Activated naive CD8-positive, alpha-beta T cell treated with anti-CD3 and anti-CD28 coated beads, Interleukin-2, amount 50 U/mL, for 16 hours (primary cell): ENCODE results near the gene HLA-G.
"Not testable (repeated sequence)": the region's sequence is repeated elsewhere in the genome, so short reads cannot be mapped to it uniquely, and the experiment has no call there.

Experiments
- DNase-seq: peaks from one replicate; pipeline ENCODE4 v3.0.0-alpha.2; 2020; ENCODE audit warnings: low read depth, low spot score

The HLA-G gene

DNA sequence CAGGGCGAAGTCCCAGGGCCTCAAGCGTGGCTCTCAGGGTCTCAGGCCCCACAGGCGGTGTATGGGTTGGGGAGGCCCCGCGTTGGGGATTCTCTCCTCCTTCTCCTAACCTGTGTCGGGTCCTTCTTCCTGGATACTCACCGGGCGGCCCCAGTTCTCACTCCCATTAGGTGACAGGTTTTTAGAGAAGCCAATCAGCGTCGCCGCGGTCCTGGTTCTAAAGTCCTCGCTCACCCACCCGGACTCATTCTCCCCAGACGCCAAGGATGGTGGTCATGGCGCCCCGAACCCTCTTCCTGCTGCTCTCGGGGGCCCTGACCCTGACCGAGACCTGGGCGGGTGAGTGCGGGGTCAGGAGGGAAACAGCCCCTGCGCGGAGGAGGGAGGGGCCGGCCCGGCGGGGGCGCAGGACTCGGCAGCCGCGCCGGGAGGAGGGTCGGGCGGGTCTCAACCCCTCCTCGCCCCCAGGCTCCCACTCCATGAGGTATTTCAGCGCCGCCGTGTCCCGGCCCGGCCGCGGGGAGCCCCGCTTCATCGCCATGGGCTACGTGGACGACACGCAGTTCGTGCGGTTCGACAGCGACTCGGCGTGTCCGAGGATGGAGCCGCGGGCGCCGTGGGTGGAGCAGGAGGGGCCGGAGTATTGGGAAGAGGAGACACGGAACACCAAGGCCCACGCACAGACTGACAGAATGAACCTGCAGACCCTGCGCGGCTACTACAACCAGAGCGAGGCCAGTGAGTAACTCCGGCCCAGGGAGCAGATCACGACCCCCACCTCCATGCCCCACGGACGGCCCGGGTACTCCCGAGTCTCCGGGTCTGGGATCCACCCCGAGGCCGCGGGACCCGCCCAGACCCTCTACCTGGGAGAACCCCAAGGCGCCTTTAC lies at the start of gene HLA-G:
HLA-G (plus strand) TSS at position 247 of the 892 bp plus-strand sequence; CDS start at position 267, 20 bp downstream.
- DNase-seq = no peak

DNA sequence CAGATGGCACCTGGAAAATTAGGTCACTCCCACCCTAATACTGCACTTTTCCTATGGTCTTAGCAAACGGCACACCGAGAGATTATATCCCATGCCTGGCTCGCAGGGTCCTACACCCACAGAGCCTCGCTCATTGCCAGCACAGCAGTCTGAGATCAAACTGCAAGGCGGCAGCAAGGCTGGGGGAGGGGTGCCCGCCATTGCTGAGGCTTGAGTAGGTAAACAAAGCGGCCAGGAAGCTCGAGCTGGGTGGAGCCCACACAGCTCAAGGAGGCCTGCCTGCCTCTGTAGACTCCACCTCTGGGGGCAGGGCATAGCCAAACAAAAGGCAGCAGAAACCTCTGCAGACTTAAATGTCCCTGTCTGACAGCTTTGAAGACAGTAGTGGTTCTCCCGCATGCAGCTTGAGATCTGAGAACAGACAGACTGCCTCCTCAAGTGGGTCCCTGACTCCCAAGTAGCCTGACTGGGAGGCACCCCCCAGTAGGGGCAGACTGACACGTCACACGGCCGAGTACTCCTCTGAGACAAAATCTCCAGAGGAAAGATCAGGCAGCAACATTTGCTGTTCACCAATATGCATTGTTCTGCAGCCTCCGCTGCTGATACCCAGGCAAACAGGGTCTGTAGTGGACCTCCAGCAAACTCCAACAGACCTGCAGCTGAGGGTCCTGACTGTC lies 47.5 kb upstream of the HLA-G start:
- DNase-seq = not testable (repeated sequence)

DNA sequence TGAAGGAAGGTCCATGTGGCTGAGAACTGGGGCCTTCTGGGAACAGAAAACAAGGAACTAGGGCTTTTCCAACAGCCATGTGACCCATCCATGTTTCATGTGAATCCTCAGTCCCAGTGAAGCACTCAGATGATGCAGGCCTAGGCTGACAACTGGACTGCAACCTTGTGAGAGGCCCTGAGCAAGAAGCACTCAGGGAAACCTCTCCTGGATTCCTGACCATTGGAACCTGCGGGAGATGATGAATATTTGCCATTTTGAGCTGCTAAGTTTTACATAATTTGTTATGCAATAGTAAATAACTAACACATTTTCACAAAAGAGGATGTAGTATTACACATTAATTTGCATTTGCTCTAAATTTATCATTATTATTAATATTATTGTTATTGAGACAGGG lies 38.4 kb upstream of the HLA-G start:
- no peak for DNase-seq

DNA sequence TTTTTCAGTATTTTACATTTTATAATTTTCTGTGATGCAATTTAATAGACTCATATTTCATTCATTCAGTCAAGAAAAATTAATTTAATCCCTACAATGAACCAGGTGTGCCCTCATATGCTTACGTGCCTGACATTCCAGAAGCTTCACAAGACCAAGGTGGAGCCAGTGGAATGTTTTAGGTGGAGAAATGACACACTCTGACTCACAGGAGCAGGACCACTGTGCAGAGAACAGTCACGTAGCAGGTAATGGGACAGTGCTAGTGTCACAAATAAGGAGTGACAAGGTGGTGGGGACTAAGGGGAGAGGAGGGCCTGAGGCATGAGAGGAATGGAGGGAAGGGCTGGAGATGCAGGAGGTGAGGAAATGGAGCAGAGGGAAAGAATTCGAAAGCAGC lies 37.0 kb upstream of the HLA-G start:
- DNase-seq = no peak

DNA sequence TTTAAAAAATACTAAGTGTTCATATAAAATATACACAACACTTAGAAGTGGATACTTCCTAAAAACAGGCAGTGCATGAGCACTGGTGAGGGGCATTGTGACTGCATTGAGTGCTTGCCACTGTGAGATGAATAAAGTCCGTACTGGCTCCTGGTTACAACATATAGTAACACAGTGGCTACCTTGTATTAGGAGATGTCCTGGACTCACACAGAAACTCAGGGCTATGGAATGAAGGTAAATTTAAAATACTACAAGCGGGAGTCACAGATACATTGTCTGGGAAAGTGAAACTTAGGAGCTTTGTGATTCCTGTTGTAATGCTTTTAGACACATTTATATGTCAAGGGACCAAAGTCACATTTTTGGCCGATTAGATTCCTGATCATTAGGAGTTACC lies 36.5 kb upstream of the HLA-G start:
- DNase-seq = no peak

DNA sequence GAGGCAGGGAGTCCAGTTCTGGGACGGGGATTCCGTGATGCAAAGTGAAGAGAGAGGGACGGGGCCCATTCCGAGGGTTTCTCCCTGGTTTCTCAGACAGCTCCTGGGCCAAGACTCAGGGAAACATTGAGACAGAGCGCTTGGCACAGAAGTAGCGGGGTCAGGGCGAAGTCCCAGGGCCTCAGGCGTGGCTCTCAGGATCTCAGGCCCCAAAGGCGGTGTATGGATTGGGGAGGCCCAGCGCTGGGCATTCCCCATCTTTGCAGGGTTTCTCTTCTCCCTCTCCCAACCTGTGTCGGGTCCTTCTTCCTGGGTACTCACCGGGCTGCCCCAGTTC lies 35.9 kb upstream of the HLA-G start:
- no peak for DNase-seq

DNA sequence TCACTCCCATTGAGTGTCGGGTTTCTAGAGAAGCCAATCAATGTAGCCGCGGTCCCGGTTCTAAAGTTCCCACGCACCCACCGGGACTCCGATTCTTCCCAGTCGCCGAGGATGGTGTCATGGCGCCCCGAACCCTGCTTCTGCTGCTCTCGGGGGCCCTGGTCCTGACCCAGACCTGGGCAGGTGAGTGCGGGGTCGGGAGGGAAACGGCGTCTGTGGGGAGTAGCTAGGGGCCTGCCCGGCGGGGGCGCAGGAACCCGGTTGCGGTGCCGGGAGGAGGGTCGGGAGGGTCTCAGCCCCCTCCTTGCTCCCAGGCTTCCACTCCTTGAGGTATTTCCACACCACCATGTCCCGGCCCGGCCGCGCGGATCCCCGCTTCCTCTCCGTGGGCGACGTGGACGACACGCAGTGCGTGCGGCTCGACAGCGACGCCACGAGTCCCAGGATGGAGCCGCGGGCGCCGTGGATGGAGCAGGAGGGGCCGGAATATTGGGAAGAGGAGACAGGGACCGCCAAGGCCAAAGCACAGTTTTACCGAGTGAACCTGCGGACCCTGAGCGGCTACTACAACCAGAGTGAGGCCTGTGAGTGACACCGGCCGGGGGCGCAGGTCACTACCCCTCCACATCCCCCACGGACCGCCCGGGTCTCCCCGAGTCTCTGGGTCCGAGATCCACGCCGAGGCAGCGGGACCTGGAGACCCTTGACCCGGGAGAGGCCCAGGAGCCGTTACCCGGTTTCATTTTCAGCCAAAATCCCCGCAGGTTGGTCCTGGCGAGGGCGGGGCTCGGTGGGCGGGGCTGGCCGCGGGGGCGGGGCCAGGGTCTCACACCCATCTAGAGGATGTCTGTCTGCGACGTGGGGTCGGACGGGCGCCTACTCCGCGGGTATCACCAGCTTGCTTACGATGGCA lies 35.2 kb upstream of the HLA-G start:
- peak; percentile 32 for DNase-seq

DNA sequence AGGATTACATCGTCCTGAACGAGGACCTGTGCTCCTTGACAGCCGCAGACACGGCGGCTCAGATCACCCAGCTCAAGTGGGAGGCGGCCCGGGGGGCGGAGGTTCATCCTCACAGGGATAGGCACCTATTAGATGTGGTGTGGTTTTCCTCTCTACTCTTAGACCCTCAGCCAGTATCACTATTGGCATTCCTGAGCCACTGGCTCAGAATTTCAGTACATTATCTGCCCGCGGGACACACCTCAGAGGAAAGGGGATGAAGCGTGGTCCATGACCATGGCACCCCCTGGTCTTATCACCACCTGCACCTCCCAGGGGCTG lies 34.6 kb upstream of the HLA-G start:
- no peak for DNase-seq

DNA sequence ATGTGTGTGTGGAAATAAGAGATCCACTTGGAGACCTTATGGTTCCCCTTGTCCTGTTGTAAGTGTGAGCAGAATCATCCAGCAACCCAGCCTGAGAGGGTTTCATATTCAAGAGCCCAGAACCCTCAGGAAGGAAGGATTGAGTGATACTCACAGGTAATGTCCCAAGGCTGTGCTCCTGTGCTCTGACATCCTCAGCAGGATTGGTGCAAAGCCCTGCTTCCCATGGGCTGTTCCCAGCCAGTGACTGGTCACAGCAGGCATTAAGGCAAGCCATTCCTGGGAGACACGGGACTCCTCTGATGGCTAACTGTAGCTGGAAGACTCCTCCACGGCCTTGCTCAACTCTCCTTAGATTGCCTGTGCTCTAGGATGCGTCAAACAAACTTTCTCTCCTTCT lies 33.8 kb upstream of the HLA-G start:
- DNase-seq = no peak

DNA sequence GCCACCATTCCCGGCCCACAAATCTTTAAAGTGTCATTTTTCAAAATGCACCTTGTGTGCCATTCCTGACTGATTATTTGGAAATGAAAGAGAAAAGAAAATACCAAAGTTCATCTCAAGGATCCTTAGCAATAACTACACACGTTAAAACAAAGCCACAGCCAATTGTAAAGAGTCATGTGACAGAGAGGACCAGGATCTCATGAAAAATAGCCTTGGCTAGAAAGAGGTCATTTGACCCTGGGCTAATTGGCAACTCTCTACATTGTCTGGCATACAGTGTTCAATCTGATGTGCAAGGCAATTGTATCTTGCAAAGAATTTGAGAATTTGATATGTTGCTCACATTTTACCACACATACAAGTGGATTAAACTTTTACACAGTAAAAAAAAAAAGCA lies 31.6 kb upstream of the HLA-G start:
- DNase-seq = no peak

DNA sequence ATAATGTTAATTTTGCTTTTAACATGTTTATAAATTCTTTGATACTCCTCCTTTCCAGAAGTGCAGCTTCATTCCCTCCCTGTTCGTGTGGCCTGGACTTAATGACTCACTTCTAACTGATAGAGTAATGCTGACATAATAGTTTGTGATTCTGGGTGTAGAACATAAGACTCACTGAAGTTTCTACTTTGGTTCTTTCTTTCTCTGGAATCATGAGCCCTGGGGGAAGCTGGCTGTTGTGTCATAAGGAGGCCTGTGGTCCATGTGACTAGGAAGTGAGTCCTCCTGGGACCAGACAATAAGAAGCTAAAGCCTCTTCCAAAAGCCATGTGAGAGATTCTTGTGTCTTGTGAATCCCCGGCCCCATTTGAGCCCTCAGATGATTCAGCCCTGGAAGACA lies 30.5 kb upstream of the HLA-G start:
- no peak for DNase-seq

DNA sequence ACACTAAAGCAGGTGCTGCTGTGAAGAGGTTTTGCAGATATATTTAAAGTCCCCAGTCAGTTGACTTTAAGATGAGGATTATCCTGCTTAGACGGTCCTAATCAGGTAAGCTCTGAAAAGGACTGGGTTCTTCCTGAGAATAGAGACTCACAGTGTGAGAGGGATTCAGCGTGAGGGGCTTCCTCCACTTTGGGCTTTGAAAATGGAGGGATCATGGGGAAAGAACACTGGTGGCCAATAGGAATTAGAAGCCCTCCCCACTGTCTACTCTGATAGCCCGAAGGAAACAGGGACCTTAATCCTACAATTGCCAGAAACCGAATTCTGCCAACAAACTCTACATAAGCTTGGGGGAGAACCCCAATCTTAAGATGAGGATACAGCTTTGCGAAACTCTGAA lies 29.7 kb upstream of the HLA-G start:
- DNase-seq = no peak

DNA sequence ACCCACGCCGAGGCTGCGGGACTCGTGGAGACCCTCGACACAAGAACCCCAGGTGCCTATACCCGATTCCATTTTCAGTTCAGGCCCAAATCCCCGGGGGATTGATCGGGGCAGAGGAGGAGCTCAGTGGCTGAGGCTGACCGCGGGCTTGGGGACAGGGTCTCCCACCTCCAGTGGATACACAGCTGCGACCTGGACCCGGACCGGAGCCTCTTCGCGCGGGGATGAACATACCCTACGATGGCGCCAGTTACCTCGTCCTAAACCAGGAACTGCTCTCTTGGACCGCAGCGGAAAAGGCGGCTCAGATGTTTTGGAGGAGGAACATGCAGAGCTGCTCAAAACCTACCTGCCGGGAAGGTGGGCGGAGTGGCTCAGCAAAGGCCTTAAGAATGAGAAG lies 27.4 kb upstream of the HLA-G start:
- no peak for DNase-seq

DNA sequence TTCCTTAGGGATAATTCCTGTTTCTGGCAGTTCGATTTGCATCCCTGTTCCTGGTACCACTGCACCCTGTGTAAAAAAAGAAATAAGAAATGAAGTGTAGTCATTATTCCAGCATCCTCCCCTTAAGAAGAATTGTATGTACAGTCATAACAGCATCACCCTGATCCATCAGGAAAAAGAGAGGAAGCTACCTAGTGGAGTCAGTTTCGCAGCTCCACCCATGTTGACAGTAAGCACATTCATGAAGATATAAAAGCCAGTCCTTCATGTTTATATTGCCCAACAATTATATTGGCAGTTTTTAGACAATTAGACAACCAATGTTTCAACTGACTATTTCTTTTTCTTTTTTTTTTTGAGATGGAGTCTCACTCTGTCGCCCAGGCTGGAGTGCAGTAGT lies 21.2 kb upstream of the HLA-G start:
- no peak for DNase-seq

DNA sequence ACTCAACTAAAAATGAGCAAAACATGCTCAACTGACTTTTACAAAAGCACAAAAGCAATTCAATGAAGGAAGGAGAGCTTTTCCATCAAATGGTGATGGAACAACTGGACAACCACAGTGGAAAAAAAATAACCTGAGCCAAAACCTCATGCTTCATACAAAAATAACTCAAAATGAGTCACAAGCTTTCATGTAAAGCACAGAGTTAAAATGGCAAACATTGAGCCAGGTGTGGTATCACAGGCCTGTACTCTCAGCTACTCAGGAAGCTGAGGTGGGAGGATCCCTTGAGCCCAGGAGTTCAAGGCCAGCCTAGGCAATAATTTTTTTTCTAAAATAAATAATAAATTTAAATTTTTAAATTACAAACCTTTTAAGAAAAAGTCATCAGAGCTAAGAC lies 18.4 kb upstream of the HLA-G start:
- DNase-seq = no peak

DNA sequence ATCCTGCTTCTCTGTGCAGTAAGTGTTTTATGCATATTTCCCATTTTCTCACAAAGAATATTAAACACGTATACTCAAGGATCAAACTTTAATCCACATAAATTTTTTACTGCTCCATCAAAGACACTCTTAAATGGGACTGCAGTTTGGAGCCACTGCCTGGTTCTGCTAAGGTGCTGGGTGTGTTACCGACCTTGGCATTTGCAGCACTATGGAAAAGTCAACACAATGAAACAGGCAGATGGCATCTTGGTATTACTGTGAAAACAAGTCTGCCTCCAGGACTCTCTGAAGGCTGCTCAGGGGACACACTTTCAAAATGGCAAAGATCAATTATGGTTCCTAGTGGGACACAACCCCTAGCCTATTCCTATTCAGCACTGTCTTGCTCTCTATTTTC lies 17.3 kb upstream of the HLA-G start:
- DNase-seq = no peak

DNA sequence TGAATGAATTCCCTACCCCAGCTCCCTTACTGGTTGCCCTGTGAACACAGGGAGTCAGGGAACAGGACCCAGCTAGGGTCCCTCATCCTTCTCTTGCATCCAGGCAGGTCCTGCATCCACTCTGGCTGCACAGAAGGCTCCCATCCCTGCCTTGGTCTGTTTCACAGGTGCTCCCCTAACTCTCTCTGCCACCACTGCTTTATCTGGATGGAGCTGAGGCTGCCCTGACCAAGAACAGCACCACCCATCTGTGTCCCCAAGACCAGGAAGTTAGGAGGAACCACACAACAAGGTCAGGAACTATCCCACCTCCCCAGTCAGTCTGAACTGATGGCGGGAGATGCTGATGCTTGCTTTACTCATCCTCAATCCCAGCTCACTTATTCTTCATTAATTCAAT lies 16.2 kb upstream of the HLA-G start:
- DNase-seq = no peak

DNA sequence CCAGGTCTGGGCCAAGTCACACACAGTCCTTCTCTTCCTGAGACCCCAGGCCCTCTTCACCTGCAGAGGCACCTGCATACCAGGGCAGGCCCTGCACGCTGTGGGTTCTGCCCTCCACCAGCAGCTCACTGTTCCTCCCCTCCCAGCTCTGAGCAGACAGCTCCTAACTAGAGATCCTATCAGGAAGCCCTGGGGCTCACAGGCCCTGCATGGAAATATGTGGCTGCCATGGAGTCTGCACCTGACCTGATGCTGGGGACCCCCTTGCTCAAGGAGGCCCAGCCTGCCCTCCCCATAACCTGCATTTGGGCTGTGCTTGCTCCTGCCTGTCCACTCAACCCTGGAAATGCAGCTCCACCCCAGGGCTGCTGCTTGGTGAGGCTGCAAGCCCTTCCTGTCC lies 14.6 kb upstream of the HLA-G start:
- no peak for DNase-seq

DNA sequence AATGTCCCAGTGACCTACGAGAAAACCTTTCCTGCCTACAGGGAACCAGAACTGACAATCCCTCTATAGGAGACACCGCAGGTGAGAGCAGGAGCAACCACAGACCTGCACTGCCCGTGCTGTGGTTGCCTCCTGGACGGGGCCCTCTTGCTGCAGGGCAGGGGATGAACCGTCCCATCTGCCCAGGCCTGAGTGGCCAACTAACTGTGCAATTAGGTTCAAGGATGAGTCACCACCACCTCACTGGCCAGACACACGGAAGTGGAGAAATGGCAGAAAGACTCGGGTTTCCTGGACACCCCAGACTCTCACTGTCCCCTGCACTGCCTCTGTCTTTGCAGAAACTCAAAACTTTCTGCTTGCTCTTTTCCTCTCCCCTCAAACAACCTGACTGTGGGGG lies 13.8 kb upstream of the HLA-G start:
- no peak for DNase-seq

DNA sequence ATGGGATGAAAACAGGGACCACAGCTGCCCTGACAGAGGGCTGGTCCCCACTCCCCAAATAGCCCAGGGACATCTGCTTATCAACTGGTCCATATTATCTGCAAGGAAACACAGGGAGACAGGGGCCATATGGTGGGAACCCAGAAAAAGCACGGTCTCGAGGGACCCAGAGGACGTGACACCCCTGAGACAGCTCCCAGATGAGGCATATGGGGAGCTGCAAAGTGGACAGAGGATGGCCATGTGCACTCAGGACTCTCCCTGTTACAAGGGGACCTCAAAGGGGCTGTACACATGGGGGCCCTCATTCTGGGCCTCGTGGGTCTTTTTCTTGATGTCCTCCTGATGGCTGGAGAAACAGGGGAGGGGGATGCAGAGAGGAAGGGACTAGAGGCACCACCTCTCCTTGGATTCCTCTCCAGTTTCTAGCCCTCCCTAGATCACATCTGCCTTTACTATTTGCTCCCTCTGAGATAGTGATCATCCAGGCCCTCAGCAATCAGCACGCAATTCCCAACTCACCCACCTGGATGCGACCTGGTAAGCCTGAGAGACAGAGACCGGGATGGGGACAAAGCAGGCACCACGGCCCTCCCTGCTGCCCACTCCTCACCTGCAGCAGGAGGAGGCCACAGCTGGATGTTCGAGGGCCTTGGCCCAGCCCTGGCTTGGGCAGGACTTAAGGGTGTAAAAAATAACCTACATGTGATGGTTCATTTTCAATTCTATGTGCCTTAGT lies 13.1 kb upstream of the HLA-G start:
- DNase-seq = no peak

DNA sequence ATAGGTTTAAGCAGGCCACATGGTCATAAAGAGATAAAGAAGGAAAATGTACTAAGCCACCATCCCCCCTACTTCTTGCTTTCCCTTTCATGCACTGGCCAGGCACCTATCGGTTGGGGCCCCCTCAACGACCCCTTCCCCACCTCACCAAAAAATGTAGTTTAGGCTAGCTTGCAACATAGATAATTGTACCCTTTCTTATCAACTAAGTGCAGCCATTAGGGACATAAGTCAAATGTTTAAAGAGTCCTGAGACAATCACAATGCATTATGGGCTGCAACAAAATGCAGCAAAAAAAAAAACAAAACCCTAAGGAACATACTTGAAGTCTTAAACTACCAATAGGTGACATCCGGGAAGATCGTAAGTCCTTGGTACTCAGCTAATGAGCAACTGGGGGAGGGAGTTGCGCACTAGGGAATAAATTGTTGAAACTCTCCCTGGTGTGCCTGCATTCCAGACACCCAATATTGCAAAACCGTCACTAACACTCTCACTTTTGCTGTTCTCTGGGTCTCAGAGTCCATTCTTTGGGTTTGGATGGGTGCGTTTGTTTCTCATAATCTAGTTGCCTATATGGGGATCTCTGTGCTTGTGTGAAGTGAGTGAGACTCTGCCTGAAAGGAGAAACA lies 12.4 kb upstream of the HLA-G start:
- DNase-seq = no peak
